ENCODE measurements around the gene C1QTNF4.

DNA sequence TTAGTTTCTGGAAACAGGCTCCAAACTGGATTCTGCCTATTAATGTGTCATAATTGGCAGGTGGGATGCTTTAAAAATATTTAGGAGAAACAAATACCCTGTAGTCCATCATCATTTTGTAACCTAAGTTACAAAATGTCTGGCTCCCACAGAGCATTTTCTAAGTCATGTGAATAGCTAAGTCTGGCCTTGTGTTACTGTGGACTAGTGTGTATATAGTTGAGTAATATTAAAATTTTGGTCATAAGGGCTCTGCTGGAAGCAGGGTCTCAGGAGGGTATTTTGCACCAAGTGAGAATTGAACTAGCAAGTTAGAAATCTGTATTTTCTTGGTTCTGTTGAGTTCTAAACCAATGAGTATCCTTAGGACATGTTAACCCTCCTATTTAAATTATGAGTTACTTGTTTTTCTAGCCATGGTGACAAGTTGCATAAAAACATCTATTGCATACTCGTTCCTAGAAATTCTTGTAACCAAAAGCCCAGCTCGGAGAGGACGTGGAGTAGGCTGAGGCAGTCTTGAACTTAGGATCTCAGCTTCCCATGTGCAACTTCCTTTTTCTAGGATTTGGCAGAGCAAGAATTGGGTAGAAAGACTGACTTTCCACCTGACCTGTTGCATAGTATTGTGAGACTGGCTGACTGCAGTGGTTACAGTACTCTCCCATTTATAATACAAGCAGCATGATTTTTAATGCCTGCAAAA lies 23.4 kb downstream of the C1QTNF4 start:
- TF ChIP-seq, protein P1, sequence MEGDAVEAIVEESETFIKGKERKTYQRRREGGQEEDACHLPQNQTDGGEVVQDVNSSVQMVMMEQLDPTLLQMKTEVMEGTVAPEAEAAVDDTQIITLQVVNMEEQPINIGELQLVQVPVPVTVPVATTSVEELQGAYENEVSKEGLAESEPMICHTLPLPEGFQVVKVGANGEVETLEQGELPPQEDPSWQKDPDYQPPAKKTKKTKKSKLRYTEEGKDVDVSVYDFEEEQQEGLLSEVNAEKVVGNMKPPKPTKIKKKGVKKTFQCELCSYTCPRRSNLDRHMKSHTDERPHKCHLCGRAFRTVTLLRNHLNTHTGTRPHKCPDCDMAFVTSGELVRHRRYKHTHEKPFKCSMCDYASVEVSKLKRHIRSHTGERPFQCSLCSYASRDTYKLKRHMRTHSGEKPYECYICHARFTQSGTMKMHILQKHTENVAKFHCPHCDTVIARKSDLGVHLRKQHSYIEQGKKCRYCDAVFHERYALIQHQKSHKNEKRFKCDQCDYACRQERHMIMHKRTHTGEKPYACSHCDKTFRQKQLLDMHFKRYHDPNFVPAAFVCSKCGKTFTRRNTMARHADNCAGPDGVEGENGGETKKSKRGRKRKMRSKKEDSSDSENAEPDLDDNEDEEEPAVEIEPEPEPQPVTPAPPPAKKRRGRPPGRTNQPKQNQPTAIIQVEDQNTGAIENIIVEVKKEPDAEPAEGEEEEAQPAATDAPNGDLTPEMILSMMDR (optimal IDR thresholded peaks at IDR 0.05 in 1 of 3, IDR thresholded peaks at IDR 0.05 in 1 of 3, conservative IDR thresholded peaks at IDR 0.05 in 1 of 3; ENCODE audit: extremely low read depth in 1 of 3, insufficient read depth in 2 of 3, low read length in 3 of 3) = no peak
- no peak for TF ChIP-seq EZH2 (IDR thresholded peaks at IDR 0.05; ENCODE audit: low read length)
